Hepatocyte (in vitro differentiated cells): Measurements from ENCODE around the gene BRD4. TPM values are rescaled to one million over a fixed set of nuclear protein-coding genes. Genes with fewer than 3 reads are reported as not detected.

Experiments used
- DNase-seq: peaks from one replicate; pipeline ENCODE4 v3.0.0-alpha.2; 2016; ENCODE audit warnings: low spot score
- H2AFZ ChIP-seq: fragments of 200-600 bp; sonication (generic); 2 replicates; pipeline ENCODE4 v1.6.0; 2016; ENCODE audit warnings: antibody characterized with exemption, mild to moderate bottlenecking
- H3K27ac ChIP-seq: fragments of 200-600 bp; sonication (generic); 2 replicates; pipeline ENCODE4 v1.5.1; 2016; ENCODE audit warnings: mild to moderate bottlenecking
- H3K27me3 ChIP-seq: fragments of 200-600 bp; sonication (generic); 2 replicates; pipeline ENCODE4 v1.6.1; 2016
- H3K36me3 ChIP-seq: fragments of 200-600 bp; sonication (generic); replicated peaks from 2 replicates; pipeline ENCODE4 v1.5.1; 2016; ENCODE audit warnings: low read depth; ENCODE audit not compliant: insufficient read depth
- H3K4me1 ChIP-seq: fragments of 200-600 bp; sonication (generic); 2 replicates; pipeline ENCODE4 v1.5.1; 2016; ENCODE audit warnings: mild to moderate bottlenecking, moderate library complexity; ENCODE audit not compliant: insufficient read depth
- H3K4me2 ChIP-seq: fragments of 200-600 bp; sonication (generic); 2 replicates; pipeline ENCODE4 v1.6.0; 2016
- H3K4me3 ChIP-seq: fragments of 200-600 bp; sonication (generic); 2 replicates; pipeline ENCODE4 v1.5.1; 2016; ENCODE audit warnings: mild to moderate bottlenecking
- H3K79me2 ChIP-seq: fragments of 200-600 bp; sonication (generic); 2 replicates; pipeline ENCODE4 v1.6.0; 2017; ENCODE audit warnings: mild to moderate bottlenecking
- H3K9me2 ChIP-seq: fragments of 200-600 bp; sonication (generic); replicated peaks from 2 replicates; pipeline ENCODE4 v1.6.0; 2017; ENCODE audit warnings: mild to moderate bottlenecking; ENCODE audit not compliant: insufficient read depth
- H3K9me3 ChIP-seq: fragments of 200-600 bp; sonication (generic); 2 replicates; pipeline ENCODE4 v1.5.1; 2016; ENCODE audit warnings: low read depth, mild to moderate bottlenecking
- H4K20me1 ChIP-seq: fragments of 200-600 bp; sonication (generic); 2 replicates; pipeline ENCODE4 v1.6.0; 2016; ENCODE audit warnings: mild to moderate bottlenecking; ENCODE audit not compliant: insufficient read depth, poor library complexity, severe bottlenecking
- CTCF ChIP-seq: fragments of 200-600 bp; sonication (generic); IDR thresholded peaks from 2 replicates; pipeline ENCODE4 v1.5.1; 2016; ENCODE audit warnings: antibody characterized with exemption, mild to moderate bottlenecking; ENCODE audit not compliant: poor library complexity
- EZH2 ChIP-seq: fragments of 200-600 bp; sonication (generic); IDR thresholded peaks from 2 replicates; pipeline ENCODE4 v1.6.1; 2016; ENCODE audit warnings: antibody characterized with exemption, mild to moderate bottlenecking, borderline replicate concordance
- EZH2phosphoT487 ChIP-seq: fragments of 200-600 bp; sonication (generic); IDR thresholded peaks from one replicate; pipeline ENCODE4 v1.6.1; 2018; ENCODE audit warnings: antibody characterized with exemption, mild to moderate bottlenecking, low read depth, moderate library complexity; ENCODE audit not compliant: unreplicated experiment, severe bottlenecking
- WGBS: methylation state at CpG from one replicate; pipeline ENCODE4 v1.1.6; 2016; ENCODE audit warnings: low lambda C conversion rate; ENCODE audit errors: missing lambda C conversion rate; 5-methylcytosine and 5-hydroxymethylcytosine counted together
- polyA plus RNA-seq: library from polyadenylated mRNA; unstranded; fragments of >200 nt; fragmentation: Nextera tagmentation; extraction: Ambion mirVana; gene quantifications from 2 replicates; pipeline ENCODE4 v1.2.1, GENCODE V29; 2016
- total RNA-seq: library from RNA; depleted of rRNA; stranded (reverse); fragments of >200 nt; gene quantifications from 2 replicates; pipeline ENCODE4 v1.2.3, GENCODE V29; 2014

Gene BRD4
- total and polyA plus RNA-seq, 2 experiments from 2014 or later: 18.0 to 88.4 TPM

- no peak overlapping the region for H3K4me3 ChIP-seq
- no peaks in the 10 kb centered on the region for H3K9me2 ChIP-seq
- no peak overlapping the region for H2AFZ ChIP-seq
- H3K36me3 ChIP-seq: no peaks in the 10 kb centered on the region
- no peaks in the 10 kb centered on the region for H3K9me3 ChIP-seq
- peaks cover 100% of the 10 kb centered on the region for H4K20me1 ChIP-seq
- H3K27ac ChIP-seq: no peak overlapping the region
- H3K79me2 ChIP-seq: peaks cover 100% of the 10 kb centered on the region
- peaks cover 82% of the 10 kb centered on the region for H3K4me1 ChIP-seq
- H3K4me2 ChIP-seq: no peak overlapping the region
- no peak for TF ChIP-seq CTCF
- no peak for TF ChIP-seq EZH2phosphoT487
- no peak for TF ChIP-seq EZH2
- DNase-seq: no peak
- no peaks in the 10 kb centered on the region for H3K27me3 ChIP-seq
- WGBS: 92% methylated on average over 7 of the region's 7 CpGs
Observed at GRCh38 chr19:15292140-15292539, 40.2 kb downstream of the BRD4 start.

GRCh38 chr19:15291548-15292021, 40.8 kb downstream of the BRD4 start:
- H4K20me1 ChIP-seq: peaks cover 100% of the 10 kb centered on the region
- H3K79me2 ChIP-seq: peaks cover 100% of the 10 kb centered on the region
- H3K36me3 ChIP-seq: no peaks in the 10 kb centered on the region
- no peak overlapping the region for H2AFZ ChIP-seq
- H3K27ac ChIP-seq: no peak overlapping the region
- 68% methylated on average over 4 of the region's 4 CpGs for WGBS
- no peaks in the 10 kb centered on the region for H3K9me2 ChIP-seq
- TF ChIP-seq EZH2phosphoT487 (no peak), EZH2 (no peak), CTCF (no peak)
- H3K4me3 ChIP-seq: no peak overlapping the region
- no peak for DNase-seq
- no peaks in the 10 kb centered on the region for H3K27me3 ChIP-seq
- no peaks in the 10 kb centered on the region for H3K9me3 ChIP-seq
- H3K4me1 ChIP-seq: peaks cover 82% of the 10 kb centered on the region
- no peak overlapping the region for H3K4me2 ChIP-seq

- H3K4me1 ChIP-seq: peaks cover 82% of the 10 kb centered on the region
Observed at GRCh38 chr19:15291089-15291488, 41.2 kb downstream of the BRD4 start.

More at GRCh38 chr19:15291089-15291488, 41.2 kb downstream of the BRD4 start:
- Histone ChIP-seq H3K27ac (no peak overlapping the region), H3K4me2 (no peak overlapping the region), H3K9me2 (no peaks in the 10 kb centered on the region), H2AFZ (no peak overlapping the region), H3K27me3 (no peaks in the 10 kb centered on the region), H3K4me3 (no peak overlapping the region), H3K79me2 (peaks cover 100% of the 10 kb centered on the region), H4K20me1 (peaks cover 100% of the 10 kb centered on the region), H3K9me3 (no peaks in the 10 kb centered on the region), H3K36me3 (no peaks in the 10 kb centered on the region)
- no peak for DNase-seq
- WGBS: 100% methylated on average over 1 of the region's 1 CpG
- TF ChIP-seq EZH2 (no peak), CTCF (no peak)
